Mucosa of gallbladder (tissue), 1 donor: ENCODE results near the gene MPPED2. TPM values are rescaled to one million over a fixed set of nuclear protein-coding genes. Genes with fewer than 3 reads are reported as not detected.
"Not testable (repeated sequence)": the region's sequence is repeated elsewhere in the genome, so short reads cannot be mapped to it uniquely, and the experiment has no call there.

ENCODE experiments used
- DNase-seq: peaks from one replicate; pipeline ENCODE4 v3.0.0-alpha.2; 2020; ENCODE audit warnings: low spot score
- total RNA-seq: library from RNA; stranded (reverse); gene quantifications from one replicate; pipeline ENCODE4 v1.2.1, GENCODE V29; 2021
- donor health status: DM: no; HTN: no; CAD: no.

The MPPED2 gene
- total RNA-seq, 1 donor from 2014 or later, result 5.6 TPM

DNA sequence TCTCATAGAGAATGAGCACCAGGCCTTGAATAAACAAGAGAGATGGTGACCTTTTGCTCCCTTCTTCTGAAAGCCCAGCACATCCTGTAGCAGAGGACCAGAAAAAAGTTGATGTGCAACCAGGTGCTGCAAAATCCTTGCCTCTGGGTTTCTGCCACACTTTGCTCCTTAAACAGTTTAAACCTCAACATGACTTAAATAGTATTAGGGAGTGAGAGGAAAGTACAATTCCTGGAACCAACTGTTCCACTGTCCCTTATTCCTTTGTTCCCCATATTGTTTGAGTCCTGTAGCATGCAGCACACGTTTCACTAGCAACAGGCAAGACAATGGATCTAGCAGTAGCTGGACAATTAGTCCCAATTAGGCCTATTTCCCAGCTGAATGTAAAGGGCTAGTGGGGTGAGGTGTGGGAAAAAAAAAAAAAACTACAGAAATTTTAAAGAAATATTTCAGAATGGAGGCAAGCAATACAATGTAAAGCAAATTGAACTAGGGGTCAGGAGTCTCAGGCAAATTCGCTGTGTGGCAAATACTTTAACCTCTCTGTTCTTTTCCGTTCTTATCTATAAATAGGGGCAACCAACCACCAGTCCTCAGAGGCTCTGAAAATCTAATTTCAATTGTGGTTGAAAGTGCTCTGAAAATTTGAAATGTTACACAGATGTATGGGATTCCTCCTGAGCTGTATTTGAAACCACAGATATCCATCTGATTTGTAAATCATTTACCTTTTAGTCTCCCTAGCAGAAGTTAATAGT lies 6.6 kb downstream of the MPPED2 start:
- no peak for DNase-seq

DNA sequence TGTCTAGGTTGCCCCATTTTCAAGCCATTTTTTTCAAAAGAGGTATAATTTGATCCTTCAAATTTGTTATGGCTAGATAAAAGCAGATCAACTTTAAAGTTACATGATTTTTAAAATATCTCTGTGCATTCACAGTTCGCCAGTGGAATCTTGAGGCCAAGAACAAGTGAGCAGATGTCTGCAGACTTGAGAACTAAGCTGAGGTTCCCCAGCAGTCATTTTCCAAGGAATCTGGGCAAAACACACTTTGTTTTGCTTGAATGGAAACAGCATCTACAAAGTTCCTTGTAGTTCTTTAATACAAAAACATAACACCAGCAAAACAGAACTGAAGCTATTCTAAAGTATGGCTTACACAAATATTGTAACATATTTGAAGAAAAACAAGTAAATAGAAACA lies 7.7 kb downstream of the MPPED2 start:
- DNase-seq, result no peak

GRCh38 chr11:30573951-30574350 lies 12.2 kb downstream of the MPPED2 start:
- no peak for DNase-seq

GRCh38 chr11:30568931-30569330 lies 17.2 kb downstream of the MPPED2 start:
- DNase-seq, result no peak

GRCh38 chr11:30567644-30568043 lies 18.5 kb downstream of the MPPED2 start:
- no peak for DNase-seq

DNA sequence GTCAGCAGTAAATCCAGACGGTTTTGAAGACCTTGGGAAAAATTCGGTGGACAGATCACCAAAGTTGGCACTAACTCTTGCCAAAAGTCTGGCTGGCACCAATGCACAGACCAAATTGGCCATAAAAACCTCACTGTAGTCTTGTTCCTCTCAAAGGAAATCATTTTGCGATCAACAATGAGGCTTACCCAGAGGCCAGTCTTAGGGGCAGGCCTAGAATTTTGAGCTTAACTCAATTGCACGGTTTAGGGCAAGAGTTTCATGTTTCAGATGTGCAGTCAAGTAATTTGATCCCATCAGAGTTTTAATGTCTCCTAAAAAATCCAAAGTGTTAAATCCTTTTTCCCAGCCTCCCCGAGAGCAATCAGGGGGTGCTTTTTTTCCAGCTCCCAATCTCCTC lies 19.0 kb downstream of the MPPED2 start:
- DNase-seq, result no peak

GRCh38 chr11:30566482-30566881 lies 19.7 kb downstream of the MPPED2 start:
- no peak for DNase-seq

DNA sequence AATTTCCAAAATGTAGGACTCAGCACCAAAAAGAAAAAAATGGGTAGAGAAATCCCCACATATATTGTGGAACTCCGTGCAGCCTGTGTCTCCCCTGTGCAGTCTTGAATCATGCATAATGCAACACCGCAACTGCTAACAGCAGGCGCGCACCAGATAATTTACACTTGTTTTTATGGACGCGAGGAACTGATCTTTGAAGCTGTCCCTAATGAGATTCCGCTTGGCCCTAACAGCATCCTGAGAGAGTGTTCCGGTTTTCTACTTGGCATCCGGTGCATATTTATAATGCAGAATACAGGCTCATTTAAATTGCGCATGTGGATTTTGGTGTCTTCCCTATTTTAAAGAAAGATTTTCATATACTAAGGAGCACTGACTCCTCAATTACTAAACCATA lies 21.1 kb downstream of the MPPED2 start:
- DNase-seq, result no peak

GRCh38 chr11:30561691-30562415 lies 24.3 kb downstream of the MPPED2 start:
- no peak for DNase-seq

- DNase-seq, result no peak
Observed at GRCh38 chr11:30560206-30561106, 25.7 kb downstream of the MPPED2 start.

- DNase-seq, result no peak
Observed at GRCh38 chr11:30559004-30559403, 27.1 kb downstream of the MPPED2 start.

GRCh38 chr11:30554587-30554986 lies 31.6 kb downstream of the MPPED2 start:
- DNase-seq, result not testable (repeated sequence)

GRCh38 chr11:30553521-30554110 lies 32.5 kb downstream of the MPPED2 start:
- DNase-seq, result no peak

- DNase-seq, result no peak
Observed at GRCh38 chr11:30552839-30553238, 33.3 kb downstream of the MPPED2 start.

- no peak for DNase-seq
Observed at GRCh38 chr11:30550022-30550542, 36.1 kb downstream of the MPPED2 start.

DNA sequence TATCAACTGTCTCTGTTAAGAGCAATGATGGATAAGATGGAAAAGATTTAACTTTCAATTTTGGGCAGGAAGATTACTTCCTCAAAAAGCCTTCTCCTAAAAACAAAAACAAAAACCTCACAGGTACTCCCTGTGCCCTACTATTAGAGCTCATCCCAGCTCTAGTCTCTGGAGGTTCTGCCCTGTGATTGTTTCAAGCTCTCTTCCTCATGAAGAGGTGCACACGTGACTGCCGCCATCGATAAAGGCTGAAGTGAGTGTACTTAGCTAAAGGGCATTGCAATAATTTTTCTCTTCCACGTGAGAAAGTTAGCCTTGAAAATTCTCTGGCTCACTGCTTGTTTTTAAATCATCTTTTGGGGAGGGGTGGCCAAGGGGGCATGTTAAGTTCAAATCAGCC lies 36.6 kb downstream of the MPPED2 start:
- DNase-seq, result peak; percentile 64

GRCh38 chr11:30546334-30546733 lies 39.8 kb downstream of the MPPED2 start:
- no peak for DNase-seq

DNA sequence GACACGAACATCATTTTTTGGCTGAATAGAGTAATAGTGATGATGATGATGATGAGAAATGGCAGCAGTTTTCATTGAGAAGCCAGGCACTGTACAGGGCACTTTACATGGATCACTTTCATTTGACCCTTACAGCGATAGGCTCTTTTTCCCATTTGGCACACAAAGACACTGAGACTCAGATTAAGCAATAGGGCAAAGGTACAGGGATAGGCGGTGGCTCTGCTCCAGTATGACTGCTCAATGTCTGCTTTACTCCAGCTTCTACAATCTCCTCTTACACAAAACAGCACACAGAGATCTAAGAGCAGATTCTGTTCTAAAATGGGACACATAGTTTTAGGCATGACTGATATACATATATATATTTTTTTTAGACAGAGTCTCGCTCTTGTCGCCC lies 40.6 kb downstream of the MPPED2 start:
- DNase-seq, result peak; percentile 45

GRCh38 chr11:30543066-30543465 lies 43.1 kb downstream of the MPPED2 start:
- no peak for DNase-seq

- DNase-seq, result no peak
Observed at GRCh38 chr11:30540781-30541180, 45.4 kb downstream of the MPPED2 start.

DNA sequence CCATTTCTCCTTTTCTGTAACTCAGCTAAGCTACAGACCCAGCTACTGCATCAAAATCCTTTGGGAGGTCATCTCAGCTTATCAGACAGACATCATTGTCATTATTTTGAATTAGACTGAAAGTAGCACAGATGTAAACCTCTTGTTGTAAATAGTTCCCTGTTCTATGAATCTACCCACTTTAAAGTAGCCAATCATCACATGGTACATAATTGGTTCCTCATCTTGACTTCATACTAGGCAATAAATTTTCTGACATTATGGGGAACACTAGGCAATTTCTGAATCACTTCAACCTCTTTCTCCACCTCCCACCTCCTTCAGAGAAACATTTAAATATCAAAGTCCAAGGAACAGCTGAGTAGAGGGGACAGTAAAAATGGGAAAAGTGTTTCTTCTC lies 47.9 kb downstream of the MPPED2 start:
- no peak for DNase-seq

GRCh38 chr11:30535818-30536217 lies 50.3 kb downstream of the MPPED2 start:
- DNase-seq, result no peak
